ENCODE data around the gene UCN3.
A peak's percentile ranks its signal among the peaks of the same experiment; 100 is the strongest.
"Not testable (repeated sequence)": the region's sequence is repeated elsewhere in the genome, so short reads cannot be mapped to it uniquely, and the experiment has no call there.

Gene UCN3

GRCh38 chr10:5369362-5370158, 4.8 kb downstream of the UCN3 start:
- DNase-seq (ENCODE audit: low read depth): no peak

GRCh38 chr10:5370493-5371352, 6.0 kb downstream of the UCN3 start:
- DNase-seq (ENCODE audit: low read depth): no peak

- DNase-seq (ENCODE audit: low read depth): no peak
Observed at GRCh38 chr10:5373307-5373706, 8.5 kb downstream of the UCN3 start.

DNA sequence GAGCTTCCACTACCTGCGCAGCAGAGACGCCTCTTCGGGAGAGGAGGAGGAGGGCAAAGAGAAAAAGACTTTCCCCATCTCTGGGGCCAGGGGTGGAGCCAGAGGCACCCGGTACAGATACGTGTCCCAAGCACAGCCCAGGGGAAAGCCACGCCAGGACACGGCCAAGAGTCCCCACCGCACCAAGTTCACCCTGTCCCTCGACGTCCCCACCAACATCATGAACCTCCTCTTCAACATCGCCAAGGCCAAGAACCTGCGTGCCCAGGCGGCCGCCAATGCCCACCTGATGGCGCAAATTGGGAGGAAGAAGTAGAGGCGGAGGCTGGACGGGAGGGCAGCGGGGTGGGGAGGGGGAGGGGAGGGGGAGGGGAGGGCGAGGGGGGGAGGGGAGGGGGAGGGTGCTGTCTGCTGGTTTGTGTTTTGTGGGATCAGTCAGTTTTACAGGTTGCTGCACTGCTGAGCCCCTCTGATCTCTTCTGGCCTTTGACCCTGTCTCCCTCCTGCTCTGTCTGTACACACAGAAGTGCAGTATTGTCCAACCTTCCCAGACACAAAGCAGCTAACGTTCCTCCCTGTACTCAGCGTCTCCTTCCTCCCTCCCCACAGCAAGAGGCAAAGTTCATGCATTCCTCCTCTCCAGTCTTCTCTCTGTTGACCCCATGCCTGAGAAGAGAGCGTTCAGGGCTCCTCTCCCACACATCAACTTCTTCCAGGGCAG, 9.3 kb downstream of the UCN3 start:
- DNase-seq (ENCODE audit: low read depth): no peak

DNA sequence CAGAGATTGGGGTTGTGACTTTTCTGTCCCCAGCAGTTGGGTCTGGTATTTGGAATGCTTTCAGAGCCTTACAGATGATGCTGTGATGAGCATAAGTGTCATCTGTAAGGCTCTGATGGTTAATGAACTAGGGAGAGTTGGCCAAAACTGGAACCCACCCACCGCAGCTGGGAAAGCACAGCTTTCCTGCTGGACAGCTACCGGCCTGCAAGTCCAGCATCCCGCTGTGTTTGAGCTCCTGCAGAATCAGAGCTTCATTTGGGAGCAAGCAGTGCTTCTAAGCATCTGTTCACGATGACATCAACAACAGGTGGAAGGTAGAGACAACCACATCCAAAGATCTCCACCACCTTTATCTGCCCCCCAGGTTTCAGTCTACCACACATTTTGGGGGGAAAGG, 11.7 kb downstream of the UCN3 start:
- peak; percentile 1 for DNase-seq (ENCODE audit: low read depth)

GRCh38 chr10:5379202-5379601, 14.4 kb downstream of the UCN3 start:
- DNase-seq (ENCODE audit: low read depth): not testable (repeated sequence)

GRCh38 chr10:5380395-5380794, 15.6 kb downstream of the UCN3 start:
- not testable (repeated sequence) for DNase-seq (ENCODE audit: low read depth)

- no peak for DNase-seq (ENCODE audit: low read depth)
Observed at GRCh38 chr10:5381187-5381586, 16.4 kb downstream of the UCN3 start.

DNA sequence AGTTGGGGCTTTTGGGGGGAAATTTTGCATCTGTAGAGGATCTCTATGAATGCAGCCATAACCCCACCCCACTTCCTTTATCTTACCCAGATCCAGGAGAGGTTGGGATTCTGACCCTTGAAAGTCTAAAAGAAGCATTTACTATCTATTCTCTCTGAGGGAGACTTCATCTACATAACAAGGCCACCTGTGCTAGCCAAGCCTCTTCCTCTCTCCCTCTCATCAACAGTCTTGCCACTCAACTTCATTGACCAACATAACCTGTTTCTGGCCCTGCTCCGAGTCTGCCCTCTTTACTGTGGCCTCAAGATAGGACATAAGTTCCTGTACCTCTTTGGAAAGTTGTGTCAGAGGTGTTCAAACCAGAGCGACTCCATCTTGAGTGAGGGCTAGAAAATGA, 20.5 kb downstream of the UCN3 start:
- no peak for DNase-seq (ENCODE audit: low read depth)

- DNase-seq (ENCODE audit: low read depth): no peak
Observed at GRCh38 chr10:5387169-5387568, 22.4 kb downstream of the UCN3 start.

DNA sequence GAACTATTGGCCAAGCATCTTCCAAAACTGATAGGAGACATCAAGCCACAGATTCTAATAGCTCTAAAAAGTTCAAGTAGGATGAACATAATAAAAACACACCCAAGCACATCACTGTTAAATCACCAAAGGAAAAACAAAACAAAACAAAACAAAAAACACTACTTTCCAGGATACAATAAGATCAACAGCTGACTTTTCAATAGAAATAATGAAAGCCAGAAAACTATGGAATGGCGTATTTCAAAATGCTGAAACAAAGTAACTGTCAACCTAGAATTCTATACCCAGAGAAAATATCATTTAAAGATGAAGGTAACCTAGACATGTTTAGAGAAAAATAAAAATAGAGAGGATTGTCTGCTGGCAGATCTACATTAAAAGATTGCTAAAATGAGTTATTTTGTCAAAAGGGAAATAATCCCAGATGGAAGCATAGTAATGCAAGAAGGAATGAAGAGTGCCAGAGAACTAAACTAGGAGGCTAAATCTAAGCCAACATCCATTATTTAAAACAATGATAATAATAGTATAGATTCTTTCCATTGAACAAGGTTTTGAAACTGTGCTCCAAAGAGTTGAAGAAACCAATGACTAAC, 25.9 kb downstream of the UCN3 start:
- DNase-seq (ENCODE audit: low read depth): no peak

DNA sequence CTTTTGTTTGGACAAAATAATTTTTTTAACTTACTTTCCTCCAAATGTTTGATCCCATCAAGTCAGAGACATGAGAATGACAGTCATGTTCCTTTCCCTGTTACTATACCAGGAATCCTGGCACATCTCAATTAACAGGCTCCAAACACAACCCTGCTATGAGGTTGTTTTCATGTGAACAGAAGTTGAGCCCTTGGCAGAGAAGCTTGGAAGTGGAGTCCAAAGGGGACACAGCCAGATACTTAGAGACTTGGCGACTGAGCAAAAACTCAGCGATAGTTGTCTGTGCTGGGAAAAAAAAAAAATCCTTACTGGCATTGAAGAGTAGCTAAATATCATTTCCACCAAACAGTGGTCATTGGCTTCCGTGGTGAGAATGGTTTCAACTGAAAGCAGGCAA, 27.0 kb downstream of the UCN3 start:
- DNase-seq (ENCODE audit: low read depth): no peak

DNA sequence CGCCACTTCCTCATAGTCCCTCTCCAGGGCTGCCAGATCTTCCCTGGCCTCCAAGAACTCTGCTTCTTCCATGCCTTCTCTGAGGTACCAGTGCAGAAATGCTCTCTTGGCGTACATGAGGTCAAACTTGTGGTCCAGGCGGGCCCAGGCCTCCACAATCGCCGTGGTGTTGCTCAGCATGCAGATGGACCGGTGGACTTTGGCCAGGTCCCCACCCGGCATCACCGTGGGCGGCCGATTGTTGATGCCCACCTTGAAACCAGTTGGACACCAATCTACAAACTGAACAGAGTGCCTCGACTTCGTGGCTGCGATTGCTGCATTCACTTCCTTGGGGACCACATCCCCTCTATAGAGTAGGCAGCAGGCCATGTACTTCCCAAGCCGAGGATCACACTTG, 28.8 kb downstream of the UCN3 start:
- DNase-seq (ENCODE audit: low read depth): no peak

DNA sequence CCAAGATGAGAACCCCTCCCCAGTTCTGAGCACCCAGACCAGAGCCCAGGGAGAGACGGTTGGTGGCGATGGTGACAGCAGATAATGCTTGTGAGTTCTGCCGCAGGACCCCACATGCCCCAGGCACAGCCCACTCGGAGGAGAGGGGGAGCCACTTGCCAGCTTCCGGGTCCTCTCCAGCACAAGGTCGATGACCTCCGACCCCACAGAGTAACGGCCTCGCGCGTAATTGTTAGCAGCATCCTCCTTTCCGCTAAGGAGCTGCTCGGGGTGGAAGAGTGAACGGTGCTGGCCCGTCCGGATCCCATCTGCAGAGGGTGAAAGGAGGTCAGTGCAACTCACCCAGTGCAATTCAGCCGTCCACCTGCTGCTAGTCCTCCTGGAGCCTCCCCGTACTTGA, 30.4 kb downstream of the UCN3 start:
- DNase-seq (ENCODE audit: low read depth): no peak

GRCh38 chr10:5396556-5397300, 32.0 kb downstream of the UCN3 start:
- no peak for DNase-seq (ENCODE audit: low read depth)

- no peak for DNase-seq (ENCODE audit: low read depth)
Observed at GRCh38 chr10:5399332-5399731, 34.6 kb downstream of the UCN3 start.

DNA sequence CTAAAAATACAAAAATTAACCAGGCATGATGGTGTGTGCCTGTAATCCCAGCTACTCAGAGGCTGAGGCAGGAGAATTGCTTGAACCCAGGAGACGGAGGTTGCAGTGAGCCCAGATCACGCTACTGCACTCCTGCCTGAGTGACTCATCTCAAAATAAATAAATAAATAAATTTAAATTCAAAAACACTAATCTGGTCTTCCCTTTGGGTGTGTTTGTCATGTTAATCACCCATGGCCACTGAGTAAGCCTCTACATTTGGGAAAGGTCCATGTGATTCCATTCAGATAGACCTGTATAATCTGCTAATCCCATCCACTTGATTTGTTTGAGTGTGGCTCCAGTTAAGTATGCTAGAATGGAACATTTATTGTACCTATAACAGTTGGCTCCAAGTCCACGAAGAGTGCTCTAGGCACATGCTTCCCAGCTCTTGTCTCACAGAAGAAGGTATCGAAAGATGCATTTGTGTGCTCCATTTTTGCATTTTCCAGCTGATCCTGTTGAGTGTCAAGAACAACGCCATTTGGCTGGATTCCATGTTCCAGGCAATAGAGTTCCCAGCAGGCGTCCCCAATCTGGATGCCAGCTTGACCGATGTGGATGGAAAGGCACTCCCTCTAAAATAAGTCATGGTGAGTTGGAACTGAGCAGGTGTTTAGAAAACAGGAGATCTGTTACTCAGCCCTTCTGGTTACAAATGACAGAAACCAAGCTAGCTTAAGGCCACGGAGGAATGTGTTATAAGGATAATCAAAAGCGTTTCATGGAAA, 35.9 kb downstream of the UCN3 start:
- DNase-seq (ENCODE audit: low read depth): no peak

DNA sequence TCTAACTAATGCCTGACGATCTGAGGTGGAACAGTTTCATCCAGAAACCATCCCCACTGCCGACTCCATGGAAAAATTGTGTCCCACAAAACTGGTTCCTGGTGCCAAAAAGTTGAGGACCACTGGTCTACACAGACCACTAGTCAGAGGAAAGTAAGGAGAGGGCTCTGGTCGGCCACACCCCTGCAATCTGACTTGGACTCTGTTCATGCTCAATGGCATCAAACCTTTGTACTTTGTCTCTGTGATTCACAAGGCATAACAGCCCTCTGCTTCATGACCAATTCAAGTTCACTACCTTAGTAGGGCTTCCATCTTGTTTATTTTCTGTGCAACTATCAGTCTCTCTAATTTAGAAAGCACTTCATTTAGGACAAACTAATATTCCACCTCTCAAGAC, 38.0 kb downstream of the UCN3 start:
- no peak for DNase-seq (ENCODE audit: low read depth)

GRCh38 chr10:5404208-5405041, 39.7 kb downstream of the UCN3 start, which contains the start of gene TUBAL3:
Gene TUBAL3 (minus strand): TSS chr10:5404828. CDS start chr10:5404792, 36 bp downstream.
- DNase-seq (ENCODE audit: low read depth): no peak

GRCh38 chr10:5406918-5407317, 42.2 kb downstream of the UCN3 start:
- DNase-seq (ENCODE audit: low read depth): no peak
